G401.6 (cell line): ENCODE data around the gene STK39.

Experiments used
- FAIRE-seq: peaks from 2 replicates; lab custom pipeline; 2012; peaks lifted over from hg19 to GRCh38; lab: Jason Lieb, UNC

The STK39 gene

DNA sequence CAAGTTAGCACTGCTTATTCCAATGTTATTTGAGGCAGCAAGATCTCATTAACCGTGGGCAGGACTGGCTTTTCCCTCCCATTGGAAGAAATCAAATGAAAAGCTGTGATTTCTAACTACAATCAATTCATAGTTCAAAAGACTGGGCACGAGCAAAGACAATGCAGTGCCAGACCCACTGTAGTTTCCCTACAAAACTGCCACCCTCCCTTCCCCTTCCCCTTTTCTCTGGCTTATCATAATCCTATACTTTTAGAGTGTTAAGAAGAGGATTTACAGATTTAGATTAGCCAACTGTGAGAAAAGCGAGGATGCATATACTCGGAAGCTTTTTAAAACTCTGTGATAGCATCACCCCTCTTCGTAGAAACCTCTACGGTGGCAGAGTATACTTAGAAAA is 260.4 kb downstream of the STK39 start:
- no peak for FAIRE-seq

DNA sequence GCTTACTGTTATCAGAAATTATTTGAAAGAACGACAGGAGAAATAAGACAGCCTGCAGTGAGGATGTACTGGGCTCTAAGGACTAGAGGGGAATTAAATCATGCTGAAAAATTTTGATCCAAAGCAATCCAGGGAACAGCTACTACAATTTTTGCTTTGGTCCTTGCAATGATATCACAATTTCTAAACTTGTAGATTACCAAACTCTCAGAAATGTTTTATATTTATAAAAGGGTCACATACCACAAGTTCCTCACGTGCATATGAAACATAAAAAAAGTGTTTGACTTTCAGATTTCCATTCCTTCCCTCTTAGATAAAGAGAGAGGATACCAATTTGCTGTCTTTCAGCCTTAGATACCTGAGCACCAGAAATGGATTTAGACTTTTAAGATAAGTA is 261.2 kb downstream of the STK39 start:
- no peak for FAIRE-seq

DNA sequence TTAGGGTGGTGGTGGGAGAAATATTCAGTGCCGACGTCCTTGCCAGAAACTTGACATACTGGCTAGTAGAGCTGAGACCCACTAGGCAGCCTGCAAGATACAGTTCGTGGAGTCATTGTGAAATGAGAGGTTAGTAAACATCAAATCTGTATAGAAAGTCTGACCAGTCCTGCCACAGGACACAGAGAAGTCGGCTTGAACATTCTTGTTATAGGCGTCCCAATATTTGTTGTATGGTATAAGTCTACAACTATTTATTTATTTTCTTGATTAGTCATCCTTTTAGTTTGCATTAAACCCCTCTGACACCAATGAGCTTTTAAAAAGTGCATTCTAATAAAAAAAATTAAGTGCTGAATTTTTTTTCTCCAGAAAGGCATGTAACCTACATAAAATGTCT is 265.4 kb downstream of the STK39 start:
- no peak for FAIRE-seq

DNA sequence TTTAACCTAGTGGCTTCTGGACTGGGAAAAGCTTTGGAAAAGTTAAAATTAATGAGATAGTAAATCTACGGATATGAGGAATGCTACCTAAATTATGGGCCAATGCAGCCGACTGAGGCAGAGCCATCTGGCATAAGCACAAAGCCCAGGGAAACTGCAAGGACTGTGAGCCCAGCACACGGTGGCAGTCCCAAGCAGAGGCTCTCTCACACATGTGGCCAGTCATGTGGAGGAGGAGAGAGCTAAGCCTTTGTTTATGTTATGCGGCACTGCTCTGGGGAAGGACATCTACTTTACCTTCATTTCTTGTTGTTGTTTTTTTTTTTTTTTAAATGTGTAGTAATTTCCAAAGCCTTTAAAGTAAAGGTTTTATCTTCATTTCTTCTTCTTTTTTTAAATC is 267.0 kb downstream of the STK39 start:
- FAIRE-seq, result no peak

DNA sequence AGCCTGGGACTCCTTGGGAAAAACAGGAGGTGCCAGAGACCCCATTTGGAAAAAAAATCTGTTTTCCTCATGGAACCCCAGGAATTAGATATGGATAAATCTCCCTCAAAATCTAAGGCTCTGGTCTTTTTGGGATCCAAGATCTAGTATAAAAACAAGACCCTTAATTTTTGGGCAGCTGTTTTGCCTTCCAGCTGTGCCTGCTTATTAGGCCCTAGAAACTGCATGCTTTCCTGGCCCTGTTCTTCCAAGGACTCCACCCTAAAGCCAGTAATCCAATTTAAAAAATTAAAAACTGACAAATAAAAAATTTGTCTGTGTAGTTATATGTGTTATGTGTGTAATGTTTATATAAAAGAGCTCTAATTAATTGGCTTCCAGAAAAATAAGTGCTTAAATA is 274.6 kb downstream of the STK39 start:
- FAIRE-seq, result no peak

DNA sequence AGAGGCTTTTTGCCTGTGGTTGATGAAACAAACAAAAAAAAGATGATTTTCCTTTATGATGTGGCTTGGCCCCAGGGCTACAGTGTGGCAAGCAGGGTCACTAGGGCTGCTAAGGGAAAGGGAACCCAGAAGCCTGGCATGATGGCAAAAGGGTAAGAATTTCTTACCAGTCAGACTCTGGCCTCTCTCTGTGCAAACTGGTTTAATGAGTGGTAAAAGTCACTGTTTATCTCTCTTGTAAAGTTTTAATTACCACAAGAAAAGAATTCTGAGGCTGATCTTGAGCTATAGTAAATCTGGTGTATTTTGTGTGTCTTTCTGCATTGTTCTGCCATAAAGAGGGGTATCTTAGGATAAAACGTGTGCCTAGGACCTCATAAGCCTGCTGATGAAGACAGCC is 275.4 kb downstream of the STK39 start:
- FAIRE-seq, result no peak

DNA sequence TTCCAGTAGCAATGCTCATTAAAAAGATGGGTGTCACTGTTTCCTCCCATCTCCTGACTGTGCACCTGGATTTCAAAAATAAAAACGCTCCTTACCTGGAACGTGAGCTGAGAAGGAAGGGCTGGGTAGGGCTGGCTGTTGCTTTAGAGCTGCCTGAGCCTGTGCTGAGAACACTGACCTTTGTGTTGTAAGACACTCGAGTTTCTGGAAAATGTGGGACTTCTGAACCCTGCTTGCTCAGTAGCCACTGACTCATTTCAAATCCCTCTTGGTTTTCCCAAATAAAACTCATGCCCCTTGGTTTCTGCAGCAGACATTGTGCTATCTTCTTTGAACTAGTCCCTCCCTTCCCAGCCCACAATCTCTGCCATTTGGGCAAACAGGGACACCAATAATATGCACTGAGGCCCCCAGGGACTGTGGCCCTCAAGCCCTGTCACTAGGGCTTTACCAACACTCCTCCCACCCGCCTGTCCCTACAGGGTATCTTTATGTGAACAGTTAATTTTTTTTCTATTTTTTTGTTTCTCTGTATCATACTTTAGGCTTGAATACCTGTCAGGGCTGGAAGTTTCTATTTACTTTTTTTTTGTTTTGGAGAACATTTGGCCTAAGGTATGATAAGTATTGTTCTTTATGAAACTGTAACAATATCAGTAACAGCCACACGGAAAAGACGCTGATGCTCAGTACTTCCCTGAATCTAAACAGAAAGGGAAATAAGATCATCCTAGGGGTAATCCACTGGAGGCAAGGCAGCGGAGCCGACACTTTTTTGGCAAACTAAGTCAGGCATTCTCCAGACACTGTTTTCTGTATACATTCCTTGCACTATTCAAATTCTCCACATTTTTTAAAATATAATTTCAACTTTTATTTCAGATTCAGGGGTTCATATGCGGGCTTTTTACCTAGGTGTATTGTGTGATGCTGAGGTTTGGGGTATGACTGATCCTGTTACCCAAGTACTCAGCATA is 280.2 kb downstream of the STK39 start:
- FAIRE-seq, result no peak

DNA sequence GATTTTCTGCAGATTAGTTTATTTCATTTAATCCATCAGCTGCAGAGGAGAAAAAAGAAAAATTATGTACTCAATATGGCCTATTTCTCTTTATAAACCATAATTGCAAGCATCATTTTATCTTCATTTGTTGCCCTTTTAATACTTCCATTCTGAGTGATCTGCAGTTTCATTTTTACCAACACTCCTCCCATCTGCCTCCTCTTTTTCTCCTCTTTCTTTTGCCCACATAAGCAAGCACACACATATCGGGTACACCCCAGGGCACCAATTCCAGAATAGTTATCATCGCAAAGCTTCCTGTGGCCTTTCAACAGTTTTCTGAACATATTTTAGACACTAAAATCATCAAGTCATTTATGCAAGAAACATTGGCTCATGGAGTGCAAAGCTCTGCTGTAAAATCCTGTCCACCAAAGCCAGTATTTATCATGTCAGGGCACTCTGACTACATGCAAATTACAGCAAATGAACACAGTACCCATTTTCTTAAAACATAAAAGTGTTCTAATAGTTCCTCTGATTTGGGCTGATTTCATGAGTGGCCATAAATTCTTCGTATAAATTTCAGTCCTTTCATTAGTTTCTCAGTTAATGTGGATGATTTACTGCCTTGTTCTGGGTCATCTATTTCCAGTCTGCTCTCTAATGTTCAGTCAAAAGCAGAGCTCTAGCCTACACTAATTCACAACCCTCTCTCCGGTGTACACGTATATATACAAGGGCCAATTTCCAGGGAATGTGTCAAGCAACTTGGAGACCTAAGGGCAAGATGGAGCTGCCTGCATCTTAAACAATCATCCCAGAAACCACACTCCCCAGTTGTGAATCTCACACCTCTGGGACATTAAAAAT is 281.3 kb downstream of the STK39 start:
- FAIRE-seq, result no peak

DNA sequence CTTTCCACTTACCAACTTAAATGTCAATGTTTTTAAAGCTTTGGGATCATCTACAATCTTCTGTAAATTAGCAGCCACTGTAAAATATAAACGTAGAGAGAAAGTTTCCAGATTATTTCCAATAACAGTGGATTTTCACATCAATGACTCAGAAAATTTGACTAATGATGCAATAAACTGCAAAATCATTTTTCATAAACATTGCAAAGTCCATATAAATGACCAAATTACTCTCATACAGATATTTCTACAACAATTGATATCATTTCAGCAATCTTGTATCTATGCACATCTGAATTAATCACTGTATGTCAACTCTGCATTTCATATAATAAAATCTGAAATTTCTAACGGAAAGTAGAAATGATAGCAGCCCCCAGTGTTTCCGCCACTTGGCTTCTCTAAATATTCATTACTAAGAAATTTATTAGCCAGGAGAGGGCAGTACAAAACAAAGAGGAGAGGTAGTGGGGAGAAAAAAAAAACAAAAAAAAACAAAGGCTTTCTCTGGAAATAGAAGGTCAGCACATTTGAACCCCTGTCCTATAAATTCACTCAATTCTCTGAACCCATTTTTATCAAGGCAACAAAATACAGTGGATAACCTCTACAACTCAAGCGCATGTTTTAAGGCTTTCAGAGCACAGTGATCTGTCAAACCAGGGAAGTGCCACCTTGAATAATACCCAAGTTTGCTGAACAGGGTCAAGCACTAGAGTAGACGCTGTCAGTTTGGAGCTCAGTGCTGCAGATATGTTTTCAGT is 282.6 kb downstream of the STK39 start:
- FAIRE-seq, result no peak

DNA sequence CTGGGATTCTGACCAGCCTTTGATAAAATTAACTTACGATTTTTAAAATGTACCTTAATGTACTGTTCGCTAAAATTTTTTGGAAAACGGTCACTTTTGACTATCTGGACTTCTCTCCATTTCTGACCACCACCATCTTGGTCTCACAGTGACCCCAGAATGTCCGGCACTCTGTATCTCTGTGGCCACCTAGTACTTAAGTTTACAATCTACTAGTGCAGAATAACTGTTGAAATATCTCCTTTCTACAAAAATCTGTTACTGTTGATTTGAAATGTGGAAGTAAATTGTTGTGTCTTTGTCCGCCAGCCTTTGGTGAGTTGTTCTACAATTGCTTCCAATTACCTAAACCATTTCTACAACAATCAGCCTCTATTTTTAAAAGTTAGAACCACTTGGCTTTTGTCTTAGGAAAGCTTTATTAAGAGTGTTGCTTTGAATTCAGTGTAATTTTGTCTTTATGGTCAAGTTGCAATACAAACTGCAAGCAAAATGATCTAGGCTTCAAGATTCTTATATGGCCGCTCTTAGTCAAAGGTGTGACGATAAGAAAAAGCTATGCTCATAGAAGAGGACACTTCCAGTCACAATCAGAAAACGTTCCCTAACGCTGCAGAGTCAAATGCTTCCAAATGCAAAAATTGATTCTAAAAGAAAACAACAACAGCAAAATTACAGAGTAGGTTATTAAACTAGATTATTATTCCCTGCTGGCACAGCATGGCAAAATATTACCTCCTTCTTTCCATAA is 283.3 kb downstream of the STK39 start:
- FAIRE-seq, result no peak

DNA sequence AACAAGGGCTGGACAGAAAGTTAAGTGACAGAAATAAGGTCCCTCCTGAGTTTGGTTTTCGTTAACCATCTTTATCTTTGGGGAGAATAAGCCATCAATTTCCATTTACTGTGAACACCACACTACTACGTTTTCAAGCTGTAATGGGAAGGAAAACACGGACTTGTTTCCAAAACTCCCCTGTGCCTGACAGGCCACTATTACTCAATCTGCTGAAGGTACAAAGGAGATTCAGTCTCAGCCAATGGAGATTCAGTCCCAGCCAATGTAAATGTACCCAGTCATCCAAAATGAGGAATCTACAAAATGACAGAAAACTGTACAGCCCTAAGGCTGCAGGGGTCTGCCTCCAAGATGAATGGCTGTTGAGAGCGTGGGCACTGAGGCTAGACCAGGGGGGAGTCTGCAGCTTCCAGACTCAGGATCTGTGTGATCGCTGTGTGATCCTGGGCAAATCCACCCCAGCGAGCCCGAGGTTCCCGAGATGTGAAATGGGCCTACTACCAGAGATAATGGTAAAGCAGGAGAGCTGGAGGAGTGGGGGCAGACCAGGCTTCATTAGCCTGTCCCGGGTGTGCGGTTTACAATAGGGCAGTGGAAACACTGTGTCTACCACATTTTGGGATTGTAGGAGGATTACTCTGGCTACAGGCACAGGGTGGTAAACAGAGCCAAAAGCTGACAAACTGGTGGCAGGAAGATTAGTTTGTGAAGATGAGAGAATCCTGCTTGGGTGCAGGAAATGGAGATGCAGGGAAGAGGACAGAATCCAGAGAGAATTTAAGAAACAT is 284.8 kb downstream of the STK39 start:
- FAIRE-seq, result no peak

DNA sequence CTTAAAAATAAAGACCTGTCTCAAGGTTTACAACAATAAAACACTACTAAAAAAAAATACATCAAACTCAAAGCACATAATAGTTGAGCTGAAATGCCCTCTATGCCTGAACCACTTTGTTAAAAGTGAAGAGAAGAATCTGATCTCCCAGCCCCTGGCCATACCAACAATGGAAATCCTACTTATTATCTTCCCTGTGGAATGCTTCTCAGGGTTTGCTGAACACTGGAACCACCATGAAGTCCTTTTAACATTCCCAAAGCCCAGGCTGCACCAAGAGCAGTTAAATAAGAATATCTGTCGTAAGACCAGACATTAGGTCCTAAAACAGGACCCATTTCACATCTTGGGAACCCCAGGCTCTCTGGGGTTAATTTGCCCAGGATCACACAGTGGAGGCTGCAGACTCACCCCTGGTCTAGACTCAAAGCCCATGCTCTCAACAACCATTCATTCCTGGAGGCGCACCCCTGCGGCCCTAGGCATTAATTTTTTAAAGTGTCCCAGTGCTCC is 285.8 kb downstream of the STK39 start:
- FAIRE-seq, result no peak

DNA sequence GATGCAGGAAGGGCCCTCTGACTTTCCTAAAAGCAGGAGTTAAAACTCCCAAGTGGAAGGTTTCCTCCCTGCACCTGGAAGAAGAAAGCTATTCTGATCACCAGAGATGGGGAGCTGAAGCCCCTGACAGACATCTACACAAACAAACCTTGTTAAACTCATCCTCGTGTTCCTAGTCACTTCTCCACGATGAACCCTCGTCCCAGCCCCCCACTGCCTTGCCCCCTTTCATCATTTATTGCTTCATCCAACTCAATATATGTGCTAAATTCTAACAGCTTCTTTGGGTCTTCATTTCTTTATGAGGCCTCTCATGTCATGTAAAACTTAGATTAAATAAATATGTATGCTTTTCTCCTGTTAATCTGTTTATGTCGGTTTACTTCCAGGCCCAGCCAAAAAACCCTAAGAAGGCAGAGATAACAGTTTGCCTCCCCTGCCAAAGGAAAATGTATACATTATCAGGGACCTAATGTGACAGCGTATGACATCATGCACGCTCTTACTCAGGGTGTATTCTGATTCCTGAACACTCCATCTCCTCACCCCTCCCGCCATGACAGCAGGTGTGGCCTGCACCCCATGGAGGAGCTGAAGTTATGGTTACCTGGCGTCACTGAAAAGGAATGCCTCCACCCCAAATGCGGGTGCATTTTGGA is 287.2 kb downstream of the STK39 start:
- no peak for FAIRE-seq

DNA sequence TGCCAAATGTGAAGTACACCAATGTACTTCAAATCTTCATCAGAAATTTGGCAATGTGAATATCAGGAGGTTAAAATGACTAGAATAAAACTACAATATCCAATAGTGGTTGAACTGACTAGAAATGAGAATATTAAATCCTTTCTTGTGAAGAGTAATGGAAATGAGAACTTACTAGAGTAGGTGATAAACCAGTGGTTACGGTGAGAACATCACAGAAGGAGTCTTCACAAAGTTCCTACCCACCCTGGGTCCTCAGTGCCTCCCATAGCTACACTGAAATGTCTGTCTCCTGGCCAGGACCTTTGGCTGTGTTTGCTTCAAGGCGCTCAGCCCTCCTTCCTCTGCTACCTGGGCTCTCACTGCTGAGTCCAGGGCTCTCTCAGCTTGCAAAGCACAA is 289.7 kb downstream of the STK39 start:
- no peak for FAIRE-seq

DNA sequence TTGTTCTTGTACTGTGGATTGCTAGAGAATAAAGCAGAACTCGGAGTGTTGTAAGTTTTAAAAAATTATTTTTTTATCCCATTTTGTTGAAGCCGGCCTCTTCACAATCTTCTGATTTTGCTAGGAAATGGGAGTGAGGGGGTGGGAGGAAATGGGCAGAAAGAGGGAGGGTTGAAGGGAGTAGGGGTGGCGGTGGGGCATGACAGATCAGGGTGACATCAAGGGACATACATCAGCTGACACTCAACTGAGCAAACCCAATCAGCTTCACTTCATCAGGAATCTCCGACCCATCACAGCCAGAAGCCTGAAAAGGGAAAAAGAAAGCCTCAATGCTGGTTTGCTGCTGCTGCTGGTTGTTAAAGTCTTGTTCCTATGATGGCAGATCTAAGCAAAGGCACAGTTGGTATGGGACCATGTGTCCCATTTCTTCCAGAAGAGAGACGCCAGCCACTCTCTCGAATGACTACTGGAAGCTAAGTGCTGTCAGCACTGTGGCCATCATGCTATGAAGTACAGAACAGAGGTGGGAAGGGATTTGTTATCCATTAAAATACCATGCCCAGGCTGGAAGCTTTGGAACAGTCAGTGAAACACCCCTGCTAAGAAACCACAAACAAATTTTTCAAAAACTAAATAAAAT is 292.0 kb downstream of the STK39 start:
- no peak for FAIRE-seq

DNA sequence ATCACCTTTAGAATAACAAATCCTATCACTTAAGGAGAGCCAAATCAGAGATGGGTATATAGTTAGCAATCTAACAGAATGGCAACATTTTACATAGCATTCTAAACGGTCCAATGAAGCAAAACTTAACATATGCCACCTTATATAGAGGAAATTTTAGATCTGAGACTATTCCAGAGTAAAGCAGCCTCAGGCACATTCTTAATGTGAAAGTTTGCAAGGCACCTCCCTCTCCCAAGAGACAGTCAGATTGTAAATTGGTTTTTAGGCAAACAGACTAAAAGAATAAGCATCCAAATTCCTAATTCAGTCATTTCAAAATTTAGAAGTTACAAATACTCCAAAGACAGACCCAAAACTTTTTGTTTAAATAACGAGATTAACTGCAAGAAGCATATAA is 292.9 kb downstream of the STK39 start:
- no peak for FAIRE-seq

DNA sequence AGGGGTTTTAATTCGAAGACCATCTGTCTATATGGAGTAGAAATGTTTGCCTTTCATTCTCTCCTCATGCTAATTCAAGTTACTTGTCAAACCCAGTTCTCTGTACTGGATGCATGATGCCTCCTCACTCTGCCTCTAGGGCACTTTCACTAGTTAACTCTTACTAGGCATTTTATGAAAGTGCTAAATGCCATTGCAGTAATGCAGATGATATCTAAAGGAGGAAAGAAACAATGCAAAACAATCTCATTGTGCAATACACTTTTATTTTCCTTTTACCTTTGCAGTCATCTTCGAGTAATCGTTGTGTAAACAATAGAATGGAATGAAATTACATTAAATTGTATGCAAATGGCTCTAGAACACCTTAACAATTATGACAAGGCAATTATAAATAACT is 293.6 kb downstream of the STK39 start:
- FAIRE-seq, result no peak

DNA sequence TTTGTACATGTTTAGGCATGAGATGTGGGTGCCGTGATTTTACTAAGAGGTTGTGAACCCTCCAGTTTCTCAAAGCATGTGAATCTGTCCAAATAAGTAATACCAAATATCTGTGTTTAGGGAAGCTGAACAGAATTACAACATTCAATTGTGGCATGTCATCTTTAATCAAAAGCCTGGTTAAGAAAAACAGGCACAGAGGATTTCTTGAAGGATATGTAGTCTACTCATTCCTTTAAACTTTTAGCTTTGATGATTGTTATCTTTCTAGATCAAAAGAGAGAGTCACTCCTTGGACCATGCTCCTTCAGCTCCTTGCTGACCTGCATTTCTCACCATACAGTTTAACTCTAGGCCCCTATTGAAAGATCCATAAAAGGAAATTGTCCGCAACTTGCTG is 296.8 kb downstream of the STK39 start:
- no peak for FAIRE-seq

DNA sequence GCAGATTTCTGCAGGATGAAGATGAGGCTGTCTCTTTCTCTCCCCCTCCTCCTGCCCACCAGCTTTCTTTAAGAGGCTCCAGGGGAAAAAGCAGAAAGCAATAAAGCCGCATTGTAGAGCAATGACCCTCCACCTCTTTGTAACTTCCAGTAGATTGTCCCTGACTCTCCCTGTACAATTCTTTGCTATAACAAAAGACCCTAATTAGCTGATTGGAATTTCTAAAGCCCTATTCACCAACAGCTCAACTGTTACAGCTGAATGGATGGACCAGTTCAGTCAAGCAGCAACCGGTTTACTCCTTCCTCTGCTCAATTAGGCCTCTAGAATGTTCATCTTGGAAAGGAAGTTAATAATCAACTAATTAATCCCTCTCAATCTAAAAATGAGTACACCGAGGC is 301.0 kb downstream of the STK39 start:
- FAIRE-seq, result no peak
